NCI-H748 (cell line): ENCODE results near the gene NMT1.

Source experiments
- DNase-seq: peaks from one replicate; lab custom pipeline; 2025; ENCODE audit not compliant: unreplicated experiment; lab: John Stamatoyannopoulos, UW

The NMT1 gene

DNA sequence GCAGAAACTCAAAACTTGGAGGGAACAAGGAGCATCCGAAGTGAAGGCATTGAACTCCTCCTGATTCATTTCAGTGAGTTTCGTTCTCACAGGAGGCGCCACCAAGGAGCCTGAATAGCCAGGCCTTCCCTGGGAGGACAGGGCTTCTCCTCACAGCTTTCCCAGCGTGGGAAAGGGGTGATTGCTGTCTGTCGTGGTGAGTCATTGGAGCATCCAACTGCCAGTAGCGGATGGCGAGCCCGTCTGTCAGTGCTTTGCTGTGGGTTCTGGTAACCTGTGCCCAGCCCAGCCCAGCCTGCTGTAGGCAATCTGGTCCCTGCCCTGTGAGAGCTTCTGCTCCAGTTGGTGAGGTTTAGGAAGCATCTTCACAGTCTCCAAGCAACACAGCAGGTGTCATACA is 42.9 kb downstream of the NMT1 start:
- DNase-seq = no peak

DNA sequence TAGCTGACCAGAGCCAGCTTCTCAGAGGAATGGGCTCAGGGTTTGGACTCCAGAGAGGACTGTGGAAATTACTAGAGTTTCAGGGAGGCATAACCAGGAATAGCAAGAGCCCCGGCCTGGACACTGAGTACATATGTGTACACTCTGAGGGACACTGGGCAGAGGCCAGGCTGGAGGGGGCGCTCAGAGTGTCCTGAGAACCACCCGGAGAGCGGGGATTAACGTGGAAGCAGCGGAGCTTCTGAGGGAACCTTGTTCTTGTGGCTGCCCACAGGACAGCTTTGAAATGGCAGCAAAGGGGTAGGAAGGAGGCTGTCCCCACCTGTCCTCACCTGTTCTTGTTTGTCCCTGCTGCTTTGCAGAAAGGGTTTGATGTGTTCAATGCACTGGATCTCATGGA is 43.4 kb downstream of the NMT1 start:
- DNase-seq = no peak

DNA sequence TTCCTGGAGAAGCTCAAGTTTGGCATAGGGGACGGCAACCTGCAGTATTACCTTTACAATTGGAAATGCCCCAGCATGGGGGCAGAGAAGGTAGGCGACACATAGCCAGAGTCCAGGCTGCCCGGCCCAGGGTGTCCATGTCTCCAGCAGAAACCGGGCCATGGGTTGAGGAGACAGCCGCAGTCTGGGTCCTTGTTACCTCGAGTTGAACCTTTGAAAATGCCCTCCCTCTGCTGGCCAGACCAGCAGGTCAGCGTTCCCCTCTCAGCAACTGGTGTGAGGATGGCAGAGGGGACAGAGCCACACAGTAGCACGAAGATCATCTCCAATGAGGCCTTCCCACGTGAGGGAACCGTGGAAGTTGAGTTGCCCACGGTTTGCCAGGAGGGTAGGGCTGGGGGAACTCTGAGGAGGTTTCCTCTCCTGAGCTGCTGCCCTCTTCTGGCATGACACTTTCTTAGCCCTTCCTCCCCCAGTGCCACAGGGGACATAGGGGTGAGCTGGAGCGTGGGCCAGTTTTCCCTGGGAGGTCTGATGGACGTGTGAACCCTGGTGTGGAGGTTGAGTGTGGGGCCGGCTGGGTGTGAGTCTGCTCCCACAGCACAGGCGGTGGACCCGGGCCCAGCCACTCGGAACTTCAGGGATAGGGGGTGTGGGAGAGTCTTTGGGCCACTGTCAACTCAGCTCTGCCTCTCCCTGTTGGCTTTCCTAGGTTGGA is 43.9 kb downstream of the NMT1 start:
- DNase-seq = no peak

DNA sequence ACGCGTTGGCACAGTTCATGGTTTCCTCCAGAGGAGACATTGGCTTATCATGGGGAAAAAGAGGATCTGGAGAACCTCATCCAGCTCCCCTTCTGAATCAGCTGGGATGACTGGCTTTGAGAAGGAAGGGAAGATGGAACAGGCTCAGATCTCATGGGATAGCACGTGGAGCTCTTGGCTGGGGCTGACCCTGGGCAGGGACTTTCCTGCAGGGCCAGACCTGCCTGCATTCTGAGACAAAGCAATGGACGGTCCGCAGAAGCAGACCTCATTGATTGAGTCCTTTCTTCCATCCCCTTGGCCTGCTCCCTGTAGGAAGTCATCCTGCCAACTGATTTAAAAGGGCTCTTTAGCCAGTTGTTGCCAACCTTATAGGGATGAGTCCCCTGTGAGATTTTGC is 45.0 kb downstream of the NMT1 start:
- no peak for DNase-seq

DNA sequence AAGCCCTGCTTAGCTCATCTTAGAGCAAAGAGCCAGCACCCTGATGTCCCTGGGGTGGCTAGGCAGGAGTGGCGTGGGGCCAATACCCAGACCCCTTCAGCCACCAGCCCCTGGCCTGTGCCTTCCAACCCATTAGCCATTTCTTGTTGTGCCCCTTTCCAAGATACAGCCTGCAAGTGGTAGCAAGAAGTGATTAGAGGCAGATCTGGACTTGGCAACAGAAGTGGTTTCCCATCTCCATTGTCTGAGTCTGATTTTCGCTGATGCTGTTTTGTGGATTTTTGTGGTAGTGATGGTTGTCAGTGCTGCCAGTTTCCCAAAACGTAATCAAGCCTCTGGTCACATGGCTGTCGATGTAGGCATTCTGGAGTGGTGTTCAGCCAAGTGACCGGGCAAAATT is 45.5 kb downstream of the NMT1 start:
- DNase-seq = no peak

DNA sequence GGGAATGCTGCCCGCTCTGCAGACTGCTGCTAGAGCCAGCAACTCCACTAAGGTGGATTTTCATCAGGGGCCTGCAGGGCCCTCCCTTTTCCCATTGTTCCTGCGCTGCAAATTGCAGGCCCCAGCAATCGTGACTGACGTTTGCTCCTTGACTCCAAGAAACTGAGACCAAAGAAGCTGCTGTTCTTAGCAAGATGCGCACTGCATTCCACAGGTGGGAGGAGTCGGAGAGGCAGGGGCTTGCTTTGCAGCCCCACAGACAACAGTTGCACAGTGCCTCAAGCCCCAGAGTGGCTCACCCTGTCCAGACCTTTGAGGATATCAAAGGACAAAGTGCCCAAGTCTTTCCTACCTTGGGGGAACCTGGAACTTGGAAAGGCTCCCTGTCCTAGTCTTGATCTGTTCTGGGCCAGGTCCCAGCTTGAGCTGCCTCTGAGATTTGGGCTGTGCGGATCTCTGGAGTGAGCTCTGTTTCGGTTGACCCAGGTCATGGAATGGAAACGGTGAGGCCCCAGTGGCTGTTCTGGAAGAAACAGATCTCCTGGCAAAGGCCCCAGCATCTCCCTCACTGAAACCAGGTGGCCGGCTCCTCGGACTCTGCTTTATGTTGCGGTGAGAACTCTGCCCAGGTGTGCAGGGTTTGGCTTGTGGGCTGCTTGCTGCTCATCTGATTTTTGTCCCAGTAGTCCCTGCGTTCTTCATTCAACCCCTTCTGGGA is 46.3 kb downstream of the NMT1 start:
- DNase-seq = no peak

DNA sequence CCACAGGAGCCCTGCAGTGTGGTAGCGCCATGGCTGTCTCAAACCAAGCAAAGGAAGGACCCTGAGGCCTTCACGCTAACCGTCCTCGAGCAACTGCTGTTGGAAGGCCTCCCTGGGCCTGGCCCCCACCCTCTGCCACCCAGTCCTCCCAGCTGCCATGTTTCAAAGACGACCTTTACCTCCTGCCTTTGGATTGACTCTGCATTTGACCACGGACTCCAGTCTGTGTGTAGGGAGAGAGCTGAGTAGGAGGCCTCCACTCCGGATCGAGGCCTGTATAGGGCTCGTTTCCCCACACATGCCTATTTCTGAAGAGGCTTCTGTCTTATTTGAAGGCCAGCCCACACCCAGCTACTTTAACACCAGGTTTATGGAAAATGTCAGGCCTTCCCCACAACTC is 46.9 kb downstream of the NMT1 start:
- no peak for DNase-seq

DNA sequence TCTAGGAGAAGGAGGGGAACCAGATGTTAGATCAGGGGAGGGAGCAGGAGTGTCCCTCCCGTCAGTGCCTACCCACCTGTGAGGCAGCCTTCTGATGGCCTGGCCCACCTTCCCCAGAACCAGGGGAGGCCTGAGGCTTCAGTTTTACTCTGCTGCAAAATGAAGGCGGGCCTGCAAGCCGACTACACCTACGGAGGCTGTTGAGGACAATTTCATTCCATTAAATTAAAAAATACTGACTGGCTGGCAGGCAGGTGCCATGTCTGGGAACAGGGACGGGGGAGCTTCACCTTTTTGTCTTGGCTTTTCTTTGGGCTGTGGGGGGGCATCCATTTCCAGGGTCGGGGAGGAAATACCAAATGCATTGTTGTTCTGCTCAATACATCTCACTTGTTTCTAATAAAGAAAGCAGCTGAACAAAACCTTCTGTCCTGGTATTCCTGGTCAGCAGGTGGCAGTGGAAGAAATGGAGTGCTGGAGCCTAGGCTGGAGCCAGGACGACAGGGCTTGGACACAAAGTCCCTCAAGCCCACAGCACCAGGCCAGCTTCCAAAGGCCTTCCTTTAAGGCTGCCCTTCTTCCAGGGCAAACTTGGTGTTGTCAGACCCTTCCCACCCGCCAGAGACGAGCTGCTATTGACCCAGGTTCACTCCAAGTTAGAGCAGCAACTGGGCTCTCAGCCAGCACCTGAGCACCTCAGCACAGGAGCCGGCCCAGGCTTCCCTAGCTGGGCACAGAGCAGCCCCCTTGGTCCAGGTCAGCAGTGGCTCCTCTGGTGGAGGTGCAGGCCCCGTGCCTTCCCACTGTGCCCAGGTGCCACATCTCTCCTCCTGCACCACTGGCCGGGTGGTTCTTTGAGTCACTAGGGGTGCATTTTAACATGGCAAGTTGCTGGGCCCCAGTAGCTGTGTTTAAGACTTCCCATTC is 47.7 kb downstream of the NMT1 start:
- DNase-seq = no peak

DNA sequence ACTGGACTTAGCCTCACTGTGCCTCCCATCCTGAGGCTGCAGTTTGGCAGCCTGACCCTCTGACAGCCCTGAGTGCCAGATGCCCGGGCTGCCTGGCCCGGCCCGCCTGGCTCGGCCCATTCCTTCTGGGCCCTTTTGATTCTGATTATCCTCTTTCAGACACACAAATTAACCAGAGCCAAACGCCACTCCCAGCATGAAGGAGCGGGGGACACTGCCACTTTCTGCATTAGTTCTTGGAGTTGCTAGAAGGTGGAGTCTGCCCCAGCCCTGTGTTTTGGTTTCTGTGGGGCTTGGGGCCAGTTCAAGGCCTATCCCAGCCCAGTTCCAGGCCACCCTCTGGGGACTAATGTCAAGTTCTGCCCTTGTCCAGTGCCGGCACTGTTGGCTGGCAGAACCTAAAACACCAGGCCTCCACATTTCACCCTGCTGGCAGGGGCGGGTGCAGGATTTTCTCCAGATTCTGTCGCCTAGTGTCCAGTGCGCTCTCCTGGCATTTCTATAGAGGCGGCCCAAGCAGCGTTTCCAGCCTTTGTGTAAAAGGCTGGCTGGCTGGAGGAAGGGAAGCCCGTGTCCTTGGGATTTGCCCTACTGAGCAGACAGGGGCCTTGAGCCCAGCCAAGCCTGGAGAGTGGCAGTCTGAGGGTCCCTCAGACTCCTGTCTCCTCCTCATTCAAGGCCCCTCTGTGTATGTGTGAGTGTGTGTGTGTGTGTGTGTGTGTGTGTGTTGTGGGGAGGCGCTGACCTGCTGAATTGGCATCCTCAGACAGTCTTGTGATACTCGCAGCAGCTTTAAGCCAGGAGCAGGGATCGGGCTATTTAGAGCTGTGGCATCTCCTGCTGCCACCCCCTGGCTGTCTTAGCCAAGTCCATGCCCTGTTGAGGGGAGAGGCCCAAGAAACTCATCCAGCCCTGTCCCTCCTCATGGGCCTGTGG is 49.8 kb downstream of the NMT1 start:
- no peak for DNase-seq

DNA sequence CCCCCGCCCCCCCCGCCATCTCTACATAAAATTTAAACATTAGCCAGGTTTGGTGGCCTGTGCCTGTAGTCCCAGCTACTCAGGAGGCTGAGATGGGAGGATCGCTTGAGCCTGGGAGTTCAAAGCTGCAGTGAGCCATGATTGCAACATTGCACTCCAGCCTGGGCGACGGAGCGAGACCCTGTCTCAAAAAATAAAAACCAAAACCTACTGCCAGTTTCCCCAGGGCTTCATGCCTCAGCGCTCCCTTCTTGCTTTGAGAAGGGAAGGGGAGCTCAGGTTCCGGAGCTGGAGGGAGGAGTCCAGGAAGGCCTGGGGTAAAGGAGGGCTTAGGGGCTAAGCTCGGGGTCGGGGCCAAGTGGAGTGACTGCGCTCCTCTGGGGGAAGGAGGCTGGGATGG is 50.7 kb downstream of the NMT1 start:
- no peak for DNase-seq

DNA sequence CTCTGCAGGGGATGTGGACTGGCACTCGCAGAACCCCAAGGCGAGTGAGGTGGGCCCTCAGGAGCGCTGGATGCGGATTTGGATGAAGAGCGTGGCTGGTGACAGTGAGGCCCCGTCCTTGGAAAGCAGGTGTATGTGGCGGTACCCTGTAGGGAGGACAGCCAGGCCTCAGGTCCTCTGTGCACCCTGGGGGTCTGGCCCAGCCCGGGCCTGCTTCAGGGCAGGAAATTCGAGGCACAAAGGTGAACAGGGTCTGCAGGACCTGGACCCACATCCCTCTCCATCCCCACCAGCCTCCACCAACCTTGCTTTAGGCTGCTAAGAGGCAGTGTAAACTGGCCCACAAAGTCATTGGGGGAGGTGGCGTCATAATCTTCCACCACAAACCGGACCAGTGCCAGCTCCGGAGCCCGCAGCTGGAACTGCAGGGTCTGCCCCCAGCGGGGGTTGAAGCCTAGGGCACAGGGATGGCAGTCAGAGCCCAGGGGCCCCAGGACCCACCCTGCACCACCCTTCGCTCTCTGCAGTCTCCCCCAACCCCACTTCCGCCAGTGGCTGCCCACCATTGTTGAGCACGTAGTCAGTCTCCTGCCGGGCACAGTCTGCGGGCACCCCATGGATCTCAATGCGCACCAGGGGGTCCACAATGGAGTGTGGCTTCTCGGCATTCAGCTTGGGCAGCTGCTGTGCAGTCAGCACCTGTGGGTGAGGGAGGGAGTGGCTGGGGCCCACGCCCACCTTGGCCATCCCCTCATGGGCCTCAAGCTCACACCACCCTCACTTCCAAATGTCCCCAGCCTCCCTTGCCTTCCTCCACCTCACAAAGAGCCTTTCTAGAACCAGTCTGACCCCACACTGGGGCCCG is 51.7 kb downstream of the NMT1 start:
- DNase-seq = no peak

DNA sequence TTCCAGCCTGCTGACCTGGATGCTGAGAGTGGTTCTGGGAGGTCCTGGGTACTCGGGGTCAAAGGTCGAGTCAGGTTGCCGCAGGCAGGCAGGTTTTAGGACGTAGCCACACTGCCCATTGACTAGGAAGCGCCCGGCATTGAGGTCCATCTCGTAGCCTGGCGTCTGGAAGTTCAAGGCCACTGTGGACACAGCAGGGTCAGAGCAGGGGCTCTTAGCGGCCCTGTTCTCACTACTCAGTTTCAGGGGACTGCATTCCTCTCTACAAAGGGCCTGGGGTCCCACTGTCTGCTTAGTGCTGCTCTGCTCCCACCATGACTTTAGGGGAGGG is 52.3 kb downstream of the NMT1 start:
- no peak for DNase-seq

DNA sequence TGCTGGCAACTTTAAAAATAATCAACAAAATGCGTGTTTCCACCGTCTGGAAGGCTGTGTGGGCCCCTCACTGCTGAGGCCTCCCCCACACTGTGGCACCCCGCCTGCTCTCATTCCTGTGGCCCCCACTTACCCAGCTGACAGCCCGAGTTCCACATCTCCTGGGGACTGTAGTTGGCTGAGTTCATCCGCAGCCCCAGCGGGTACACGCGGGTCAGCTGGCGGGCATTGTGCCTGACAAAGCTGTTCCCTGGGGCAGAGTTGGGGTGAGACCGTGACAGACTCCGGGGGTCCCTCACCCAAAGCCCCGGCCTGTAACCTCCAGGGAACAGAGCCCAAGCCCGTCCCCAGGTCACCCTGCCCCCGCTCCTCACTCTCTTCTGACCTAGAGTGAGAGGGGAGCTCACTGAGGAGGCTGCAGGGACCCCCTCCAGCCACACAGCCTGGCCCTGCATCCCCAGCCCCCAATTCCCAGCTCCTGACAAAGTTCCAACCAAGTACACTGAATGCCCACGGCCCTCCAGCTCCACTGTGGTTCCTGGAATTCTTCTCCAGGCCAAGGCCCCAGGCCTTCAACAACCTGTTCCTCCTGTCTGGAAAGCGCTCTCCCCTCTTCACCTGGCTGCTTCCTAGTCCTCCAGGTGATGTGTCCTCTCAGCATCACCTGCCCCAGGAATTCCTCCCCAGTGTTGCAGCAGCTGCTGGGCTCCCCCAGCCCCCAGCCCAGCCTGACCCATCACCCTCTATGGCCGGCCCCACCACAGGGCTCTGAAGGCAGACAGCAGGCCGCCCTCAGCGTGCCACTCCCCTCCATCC is 53.2 kb downstream of the NMT1 start:
- DNase-seq = no peak

DNA sequence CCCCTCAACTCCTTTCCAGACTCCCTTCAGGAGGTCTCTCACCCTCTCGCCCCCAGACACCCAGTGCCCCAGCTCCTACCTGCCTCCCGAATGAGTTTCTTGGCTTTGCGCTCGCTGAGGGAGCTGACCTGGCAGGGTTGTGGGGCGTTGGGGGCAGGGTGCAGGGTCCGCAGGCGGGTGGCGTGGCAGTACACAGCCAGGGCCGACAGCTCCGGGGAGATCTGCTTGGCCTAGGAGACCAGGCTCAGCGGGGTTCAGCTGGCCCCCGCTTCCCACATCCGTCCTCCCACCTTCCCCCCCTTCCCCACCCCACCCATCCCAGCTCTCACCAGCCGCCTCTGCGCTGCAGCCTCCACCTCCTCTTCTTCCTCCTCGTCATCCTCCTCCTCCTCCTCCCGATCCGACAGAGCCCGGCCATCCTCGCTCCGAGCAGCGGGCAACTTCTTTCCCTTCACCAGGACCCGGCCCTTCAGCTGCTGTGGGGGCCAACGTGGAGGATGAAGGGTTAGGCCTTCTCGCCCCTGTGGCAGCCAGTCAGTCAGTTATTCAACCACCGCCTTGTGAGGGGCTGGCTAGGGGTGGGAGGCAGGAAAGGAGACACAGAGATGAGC is 54.0 kb downstream of the NMT1 start:
- no peak for DNase-seq

DNA sequence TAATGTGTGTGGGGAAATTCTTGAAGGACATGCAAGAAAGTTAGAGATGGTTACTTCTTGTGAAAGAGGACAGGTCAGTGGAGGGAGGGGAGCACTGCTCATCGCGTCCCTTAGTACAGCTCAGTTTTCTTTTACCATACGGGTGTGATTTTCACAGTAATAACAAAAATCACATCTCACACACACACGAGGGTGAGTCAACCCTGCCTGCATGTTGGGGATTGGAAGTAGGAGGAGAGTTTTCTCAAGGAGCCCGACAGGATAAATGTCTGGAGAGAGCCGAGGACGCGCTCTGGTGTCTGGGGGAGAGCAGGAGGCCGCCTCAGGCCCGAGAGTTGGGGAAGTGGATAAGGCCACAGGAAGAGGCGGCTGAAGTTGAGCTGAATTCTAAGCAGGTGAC is 54.8 kb downstream of the NMT1 start:
- no peak for DNase-seq

DNA sequence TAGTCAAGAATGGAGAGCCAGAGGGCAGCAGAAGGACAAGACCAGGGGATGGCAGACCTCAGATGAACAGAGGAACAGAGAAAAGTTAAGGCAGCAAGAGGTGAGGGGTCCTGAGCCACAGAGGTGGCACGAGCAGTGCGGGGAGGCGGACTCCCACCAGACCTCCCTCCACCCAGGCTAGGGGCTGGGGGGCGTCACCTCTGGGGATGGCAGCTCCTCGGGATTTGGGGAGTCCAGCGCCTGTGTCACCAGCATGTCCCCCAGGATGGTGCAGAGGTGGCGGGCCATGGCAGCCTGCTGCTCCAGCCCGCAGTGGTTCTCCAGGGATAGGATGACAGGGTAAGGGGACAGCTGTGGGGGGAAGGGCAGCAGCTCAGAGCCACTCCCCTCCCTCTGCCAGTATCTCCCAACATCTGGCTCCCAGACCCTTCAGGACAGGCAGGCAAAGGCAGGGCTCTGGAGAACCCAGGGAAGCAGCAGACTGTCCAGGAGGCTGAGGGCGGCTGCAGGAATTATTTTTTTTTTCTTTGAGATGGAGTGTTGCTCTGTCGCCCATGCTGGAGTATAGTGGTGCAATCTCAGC is 55.4 kb downstream of the NMT1 start:
- DNase-seq = no peak

DNA sequence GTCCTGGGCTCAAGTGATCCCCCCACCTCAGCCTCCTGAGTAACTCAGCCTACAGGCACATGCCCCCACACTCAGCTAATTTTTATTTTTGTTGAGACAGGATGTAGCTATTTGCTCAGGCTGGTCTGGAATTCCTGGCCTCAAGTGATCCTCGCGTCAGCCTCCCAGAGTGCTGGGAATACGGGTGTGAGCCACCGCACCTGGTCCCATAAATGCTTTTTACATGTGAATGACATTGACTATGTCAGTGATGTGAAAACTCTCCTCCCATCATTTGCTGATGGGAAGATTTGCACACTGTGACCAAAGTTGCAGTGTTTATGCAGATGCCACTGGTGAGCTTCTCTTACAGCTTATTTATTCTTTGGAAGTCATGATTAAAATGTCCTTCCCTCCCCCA is 56.2 kb downstream of the NMT1 start:
- DNase-seq = no peak
